ENCODE data around the gene LYPD6B.

LYPD6B gene

DNA sequence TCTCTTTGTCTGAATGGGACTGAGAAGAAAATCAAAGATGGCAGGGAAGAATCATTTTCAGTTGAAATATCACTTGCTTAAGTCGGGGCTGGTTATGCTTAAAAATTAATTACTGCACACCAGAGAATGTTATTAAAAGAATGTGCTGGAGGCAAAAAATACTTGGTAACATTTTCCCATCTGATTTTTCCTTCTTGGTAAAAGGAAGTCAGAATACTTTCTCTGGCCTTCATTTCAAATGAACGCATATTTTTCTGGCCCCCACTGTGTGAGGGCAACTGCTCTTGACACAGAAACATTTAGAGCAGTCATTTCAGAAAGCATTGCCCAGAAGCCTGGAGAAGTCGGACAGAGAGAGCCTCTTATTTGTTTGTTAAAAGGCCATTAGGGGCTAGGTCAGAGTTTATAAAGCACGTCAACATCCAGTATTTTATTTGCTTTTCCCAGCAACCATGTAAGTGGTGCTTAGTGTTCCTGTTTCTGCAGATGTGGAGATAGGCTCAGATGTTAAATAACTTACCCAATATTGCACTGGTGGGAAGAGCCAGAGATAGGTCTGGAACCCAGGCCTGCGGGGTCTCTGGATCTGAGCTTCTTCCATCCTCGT, 32.9 kb upstream of the LYPD6B start:
- Histone ChIP-seq H3K27me3 (ENCODE audit: insufficient read depth, low read length, poor library complexity, severe bottlenecking) (no peaks in the 10 kb centered on the region), H3K79me2 (ENCODE audit: insufficient read depth, low read length) (no peaks in the 10 kb centered on the region), H3K4me1 (ENCODE audit: insufficient read depth, low read length, poor library complexity, severe bottlenecking) (no peaks in the 10 kb centered on the region), H3F3A (ENCODE audit: low read depth) (no peaks in the 10 kb centered on the region), H3K9me3 (ENCODE audit: insufficient read depth, low read depth, low read length) (no peaks in the 10 kb centered on the region), H3K9me2 (replicated peaks; ENCODE audit: low read depth, low read length) (no peaks in the 10 kb centered on the region), H3K9ac (ENCODE audit: low read depth, low read length, poor library complexity, severe bottlenecking) (no peak overlapping the region), H2AFZ (ENCODE audit: low read length) (no peak overlapping the region), H3K4me3 (ENCODE audit: low read length, poor library complexity, severe bottlenecking) (no peak overlapping the region), H3K4me2 (ENCODE audit: low read depth, low read length, poor library complexity, severe bottlenecking) (no peak overlapping the region), H3K36me3 (ENCODE audit: insufficient read depth, low read length) (no peaks in the 10 kb centered on the region), H4K20me1 (ENCODE audit: insufficient read depth, low read length, poor library complexity, severe bottlenecking) (no peaks in the 10 kb centered on the region)
- TF ChIP-seq, protein P1, sequence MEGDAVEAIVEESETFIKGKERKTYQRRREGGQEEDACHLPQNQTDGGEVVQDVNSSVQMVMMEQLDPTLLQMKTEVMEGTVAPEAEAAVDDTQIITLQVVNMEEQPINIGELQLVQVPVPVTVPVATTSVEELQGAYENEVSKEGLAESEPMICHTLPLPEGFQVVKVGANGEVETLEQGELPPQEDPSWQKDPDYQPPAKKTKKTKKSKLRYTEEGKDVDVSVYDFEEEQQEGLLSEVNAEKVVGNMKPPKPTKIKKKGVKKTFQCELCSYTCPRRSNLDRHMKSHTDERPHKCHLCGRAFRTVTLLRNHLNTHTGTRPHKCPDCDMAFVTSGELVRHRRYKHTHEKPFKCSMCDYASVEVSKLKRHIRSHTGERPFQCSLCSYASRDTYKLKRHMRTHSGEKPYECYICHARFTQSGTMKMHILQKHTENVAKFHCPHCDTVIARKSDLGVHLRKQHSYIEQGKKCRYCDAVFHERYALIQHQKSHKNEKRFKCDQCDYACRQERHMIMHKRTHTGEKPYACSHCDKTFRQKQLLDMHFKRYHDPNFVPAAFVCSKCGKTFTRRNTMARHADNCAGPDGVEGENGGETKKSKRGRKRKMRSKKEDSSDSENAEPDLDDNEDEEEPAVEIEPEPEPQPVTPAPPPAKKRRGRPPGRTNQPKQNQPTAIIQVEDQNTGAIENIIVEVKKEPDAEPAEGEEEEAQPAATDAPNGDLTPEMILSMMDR (conservative IDR thresholded peaks at IDR 0.05; ENCODE audit: low read length), result no peak
- TF ChIP-seq EZH2phosphoT487 (IDR thresholded peaks at IDR 0.05; ENCODE audit: borderline replicate concordance), result no peak

DNA sequence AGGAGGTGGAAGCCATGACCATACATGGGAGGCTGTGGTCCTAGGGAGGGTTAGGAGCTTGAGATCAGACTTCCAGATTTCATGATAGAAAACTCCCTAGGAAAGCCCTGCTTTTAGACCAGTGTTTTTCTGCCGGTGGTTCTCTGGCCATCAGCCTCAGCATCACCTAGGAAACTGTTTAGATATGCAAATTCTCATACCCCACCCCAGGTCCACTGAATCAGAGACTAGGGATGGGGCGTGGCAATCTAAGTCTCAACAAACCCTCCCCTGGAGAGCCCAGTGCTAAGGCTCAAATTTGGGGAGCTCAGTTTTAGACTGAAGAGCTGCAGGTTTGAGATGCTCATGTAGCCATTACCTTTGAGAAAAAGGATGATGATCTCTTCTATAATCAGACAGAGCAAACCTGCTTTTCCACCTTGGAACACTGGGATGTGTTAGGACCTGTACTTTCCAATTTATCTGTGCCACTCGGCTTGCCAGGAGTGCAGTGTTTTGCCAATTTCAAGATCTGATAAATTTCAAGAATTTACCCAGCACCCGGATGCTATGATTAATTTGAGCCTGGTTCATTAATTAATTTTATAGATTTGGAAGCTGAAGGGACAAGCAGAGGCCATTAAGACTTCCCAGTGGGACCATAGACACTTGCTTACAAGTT, 31.5 kb upstream of the LYPD6B start:
- H3K4me1 ChIP-seq (ENCODE audit: insufficient read depth, low read length, poor library complexity, severe bottlenecking), result no peaks in the 10 kb centered on the region
- TF ChIP-seq EZH2phosphoT487 (IDR thresholded peaks at IDR 0.05; ENCODE audit: borderline replicate concordance), result no peak
- TF ChIP-seq, protein P1 (conservative IDR thresholded peaks at IDR 0.05; ENCODE audit: low read length), result no peak
- H3K36me3 ChIP-seq (ENCODE audit: insufficient read depth, low read length), result no peaks in the 10 kb centered on the region
- H3K9ac ChIP-seq (ENCODE audit: low read depth, low read length, poor library complexity, severe bottlenecking), result no peak overlapping the region
- H3K9me2 ChIP-seq (replicated peaks; ENCODE audit: low read depth, low read length), result no peaks in the 10 kb centered on the region
- no peak overlapping the region for H2AFZ ChIP-seq (ENCODE audit: low read length)
- H3K27me3 ChIP-seq (ENCODE audit: insufficient read depth, low read length, poor library complexity, severe bottlenecking), result no peaks in the 10 kb centered on the region
- no peaks in the 10 kb centered on the region for H4K20me1 ChIP-seq (ENCODE audit: insufficient read depth, low read length, poor library complexity, severe bottlenecking)
- no peaks in the 10 kb centered on the region for H3K9me3 ChIP-seq (ENCODE audit: insufficient read depth, low read depth, low read length)
- no peaks in the 10 kb centered on the region for H3F3A ChIP-seq (ENCODE audit: low read depth)
- H3K4me2 ChIP-seq (ENCODE audit: low read depth, low read length, poor library complexity, severe bottlenecking), result no peak overlapping the region
- H3K4me3 ChIP-seq (ENCODE audit: low read length, poor library complexity, severe bottlenecking), result no peak overlapping the region
- H3K79me2 ChIP-seq (ENCODE audit: insufficient read depth, low read length), result no peaks in the 10 kb centered on the region

DNA sequence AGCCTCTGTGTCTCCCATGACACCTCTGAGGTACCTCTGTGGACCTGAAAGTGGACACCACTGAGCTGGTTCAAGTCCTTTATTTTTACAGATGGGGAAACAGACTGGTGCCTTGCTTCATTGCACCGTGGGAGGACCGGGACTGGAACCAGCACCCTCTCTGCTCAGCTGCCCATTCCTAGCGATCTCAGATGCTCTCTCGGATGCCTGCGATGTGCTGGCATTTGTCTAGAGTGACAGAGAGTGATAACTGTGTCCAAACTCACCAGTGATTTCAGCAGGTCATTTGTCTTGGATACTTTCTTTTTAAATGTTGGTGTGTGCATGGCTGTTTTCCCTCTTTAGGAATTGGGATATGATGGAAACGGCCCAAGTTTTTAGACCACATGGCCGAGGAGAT, 30.1 kb upstream of the LYPD6B start:
- Histone ChIP-seq H3K9me3 (ENCODE audit: insufficient read depth, low read depth, low read length) (no peaks in the 10 kb centered on the region), H3K4me1 (ENCODE audit: insufficient read depth, low read length, poor library complexity, severe bottlenecking) (no peaks in the 10 kb centered on the region), H3K27me3 (ENCODE audit: insufficient read depth, low read length, poor library complexity, severe bottlenecking) (no peaks in the 10 kb centered on the region), H3K9me2 (replicated peaks; ENCODE audit: low read depth, low read length) (no peaks in the 10 kb centered on the region), H3K4me3 (ENCODE audit: low read length, poor library complexity, severe bottlenecking) (no peak overlapping the region), H4K20me1 (ENCODE audit: insufficient read depth, low read length, poor library complexity, severe bottlenecking) (no peaks in the 10 kb centered on the region), H3K36me3 (ENCODE audit: insufficient read depth, low read length) (no peaks in the 10 kb centered on the region), H3F3A (ENCODE audit: low read depth) (no peaks in the 10 kb centered on the region), H3K9ac (ENCODE audit: low read depth, low read length, poor library complexity, severe bottlenecking) (no peak overlapping the region), H2AFZ (ENCODE audit: low read length) (no peak overlapping the region), H3K79me2 (ENCODE audit: insufficient read depth, low read length) (no peaks in the 10 kb centered on the region), H3K4me2 (ENCODE audit: low read depth, low read length, poor library complexity, severe bottlenecking) (no peak overlapping the region)
- TF ChIP-seq EZH2phosphoT487 (IDR thresholded peaks at IDR 0.05; ENCODE audit: borderline replicate concordance), result no peak
- TF ChIP-seq, protein P1 (conservative IDR thresholded peaks at IDR 0.05; ENCODE audit: low read length), result no peak

All from Loucy (cell line).